Measurements from ENCODE around the gene TAC3.
"Not testable (repeated sequence)": the region's sequence is repeated elsewhere in the genome, so short reads cannot be mapped to it uniquely, and the experiment has no call there.

TAC3 gene

GRCh38 chr12:57033431-57033830, 17.1 kb upstream of the TAC3 start:
- TF ChIP-seq, protein P1, sequence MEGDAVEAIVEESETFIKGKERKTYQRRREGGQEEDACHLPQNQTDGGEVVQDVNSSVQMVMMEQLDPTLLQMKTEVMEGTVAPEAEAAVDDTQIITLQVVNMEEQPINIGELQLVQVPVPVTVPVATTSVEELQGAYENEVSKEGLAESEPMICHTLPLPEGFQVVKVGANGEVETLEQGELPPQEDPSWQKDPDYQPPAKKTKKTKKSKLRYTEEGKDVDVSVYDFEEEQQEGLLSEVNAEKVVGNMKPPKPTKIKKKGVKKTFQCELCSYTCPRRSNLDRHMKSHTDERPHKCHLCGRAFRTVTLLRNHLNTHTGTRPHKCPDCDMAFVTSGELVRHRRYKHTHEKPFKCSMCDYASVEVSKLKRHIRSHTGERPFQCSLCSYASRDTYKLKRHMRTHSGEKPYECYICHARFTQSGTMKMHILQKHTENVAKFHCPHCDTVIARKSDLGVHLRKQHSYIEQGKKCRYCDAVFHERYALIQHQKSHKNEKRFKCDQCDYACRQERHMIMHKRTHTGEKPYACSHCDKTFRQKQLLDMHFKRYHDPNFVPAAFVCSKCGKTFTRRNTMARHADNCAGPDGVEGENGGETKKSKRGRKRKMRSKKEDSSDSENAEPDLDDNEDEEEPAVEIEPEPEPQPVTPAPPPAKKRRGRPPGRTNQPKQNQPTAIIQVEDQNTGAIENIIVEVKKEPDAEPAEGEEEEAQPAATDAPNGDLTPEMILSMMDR (conservative IDR thresholded peaks at IDR 0.05; ENCODE audit: low read depth, low read length) = no peak

GRCh38 chr12:57031789-57032188, 15.5 kb upstream of the TAC3 start:
- TF ChIP-seq, protein P1 (conservative IDR thresholded peaks at IDR 0.05; ENCODE audit: low read depth, low read length) = no peak
- no peak overlapping the region for H3K4me3 ChIP-seq (ENCODE audit: low read length)
- DNase-seq (ENCODE audit: low read depth) = no peak

More at GRCh38 chr12:57033431-57033830, 17.1 kb upstream of the TAC3 start:
- H3K4me3 ChIP-seq (ENCODE audit: low read length) = no peak overlapping the region
- DNase-seq (ENCODE audit: low read depth) = no peak

DNA sequence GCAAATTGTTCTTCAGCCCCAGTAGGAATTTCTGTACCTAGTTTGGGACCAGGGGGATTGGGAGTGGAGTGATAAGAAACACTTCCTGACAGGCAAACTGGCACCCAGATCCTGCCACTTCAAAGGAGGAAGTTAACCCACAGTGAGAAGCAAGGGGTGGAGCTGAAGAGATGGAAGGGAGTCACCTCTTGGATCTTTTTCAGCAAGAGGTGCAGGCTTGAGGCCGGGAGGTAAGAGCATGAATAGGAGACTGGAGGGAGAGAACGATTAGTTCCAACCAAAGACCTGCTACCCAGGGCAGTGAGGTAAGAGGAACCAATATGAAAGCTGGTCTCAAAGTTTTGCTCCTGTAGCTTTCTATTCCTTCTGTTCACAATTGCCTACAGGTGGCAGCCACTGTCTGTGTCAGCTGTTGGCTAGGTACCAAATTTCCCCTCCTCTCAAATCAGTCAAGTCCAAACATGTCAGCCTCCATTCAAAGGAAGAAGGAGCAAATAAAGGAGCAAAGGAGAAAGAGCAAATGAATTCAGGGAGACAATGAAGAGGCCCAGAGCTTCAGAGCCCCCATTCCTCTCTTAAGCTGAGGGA, 14.9 kb upstream of the TAC3 start:
- H3K4me3 ChIP-seq (ENCODE audit: low read length) = no peak overlapping the region
- TF ChIP-seq, protein P1 (conservative IDR thresholded peaks at IDR 0.05; ENCODE audit: low read depth, low read length) = no peak
- no peak for DNase-seq (ENCODE audit: low read depth)

- no peak overlapping the region for H3K4me3 ChIP-seq (ENCODE audit: low read length)
- TF ChIP-seq, protein P1 (conservative IDR thresholded peaks at IDR 0.05; ENCODE audit: low read depth, low read length) = no peak
- no peak for DNase-seq (ENCODE audit: low read depth)
Observed at GRCh38 chr12:57029457-57029856, 13.1 kb upstream of the TAC3 start.

GRCh38 chr12:57027805-57028153, 11.4 kb upstream of the TAC3 start:
- H3K4me3 ChIP-seq (ENCODE audit: low read length) = no peak overlapping the region
- TF ChIP-seq, protein P1 (conservative IDR thresholded peaks at IDR 0.05; ENCODE audit: low read depth, low read length) = no peak
- no peak for DNase-seq (ENCODE audit: low read depth)

GRCh38 chr12:57027011-57027804, 10.9 kb upstream of the TAC3 start:
- DNase-seq (ENCODE audit: low read depth) = no peak
- TF ChIP-seq, protein P1 (conservative IDR thresholded peaks at IDR 0.05; ENCODE audit: low read depth, low read length) = no peak

GRCh38 chr12:57025196-57025595, 8.9 kb upstream of the TAC3 start:
- TF ChIP-seq, protein P1 (conservative IDR thresholded peaks at IDR 0.05; ENCODE audit: low read depth, low read length) = no peak
- no peak overlapping the region for H3K4me3 ChIP-seq (ENCODE audit: low read length)
- no peak for DNase-seq (ENCODE audit: low read depth)

More at GRCh38 chr12:57027011-57027804, 10.9 kb upstream of the TAC3 start:
- no peak overlapping the region for H3K4me3 ChIP-seq (ENCODE audit: low read length)

DNA sequence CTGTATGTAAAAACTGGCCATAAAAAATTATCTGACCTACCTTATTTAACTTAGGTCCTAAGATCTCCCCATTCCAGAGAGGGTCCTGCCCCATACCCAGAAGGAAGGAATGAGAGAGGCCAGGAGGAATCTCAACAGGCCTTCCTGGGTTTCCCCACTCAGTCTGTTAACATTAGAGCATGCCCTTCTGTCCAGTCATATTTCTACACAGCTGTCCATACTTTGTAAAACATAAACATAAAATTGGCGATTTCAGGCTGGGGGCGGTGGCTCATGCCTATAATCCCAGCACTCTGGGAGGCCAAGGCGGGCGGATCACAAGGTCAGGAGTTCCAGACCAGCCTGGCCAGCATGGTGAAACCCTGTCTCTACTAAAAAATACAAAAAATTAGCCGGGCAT, 6.0 kb upstream of the TAC3 start:
- not testable (repeated sequence) for DNase-seq (ENCODE audit: low read depth); H3K4me3 ChIP-seq (ENCODE audit: low read length)
